ENCODE data around the gene BRSK2.
"Not testable (repeated sequence)": the region's sequence is repeated elsewhere in the genome, so short reads cannot be mapped to it uniquely, and the experiment has no call there.

Gene BRSK2

DNA sequence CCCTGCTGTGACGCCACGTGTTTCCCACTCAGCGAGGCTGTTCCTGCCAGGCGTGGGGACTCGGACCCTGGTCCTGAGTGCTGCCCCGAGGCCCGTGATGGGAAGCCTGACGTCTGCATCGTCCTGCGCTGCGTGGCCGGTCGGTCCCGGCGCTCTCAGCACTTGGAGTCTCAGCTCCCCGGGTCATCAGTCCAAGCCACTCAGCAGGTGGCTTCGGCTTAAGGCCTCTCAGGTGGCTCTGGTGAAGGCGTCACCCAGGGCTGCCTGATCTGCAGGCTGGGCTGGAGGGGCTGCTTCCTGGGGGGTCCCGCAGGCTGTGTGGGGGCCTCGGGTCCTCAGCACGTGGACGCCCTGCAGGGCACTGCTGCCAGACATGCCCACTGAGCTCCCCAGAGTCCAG is 35.3 kb downstream of the BRSK2 start:
- H3K4me3 ChIP-seq (ENCODE audit: low read depth, low read length), result no peak overlapping the region
- DNase-seq (ENCODE audit: low read depth), result no peak

DNA sequence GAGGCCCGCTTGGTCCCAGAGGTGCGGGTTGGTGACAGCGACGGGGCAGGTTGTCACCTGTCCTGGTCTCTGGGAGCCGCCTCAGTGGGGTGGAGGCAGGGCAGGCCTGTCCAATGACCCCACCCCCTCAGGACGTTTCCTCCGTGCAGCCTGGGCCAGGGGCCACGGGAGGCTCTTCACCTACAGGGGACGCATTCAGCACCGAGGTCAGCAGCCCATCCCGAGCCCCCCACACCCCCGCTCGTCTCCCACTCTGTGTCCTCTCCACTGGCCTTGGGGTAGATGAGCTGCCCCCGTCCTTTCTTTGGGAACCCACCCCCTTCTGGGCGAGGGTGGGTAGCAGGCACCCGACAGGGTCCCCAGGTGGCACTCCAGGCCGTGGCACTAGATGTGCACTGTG is 35.7 kb downstream of the BRSK2 start:
- H3K4me3 ChIP-seq (ENCODE audit: low read depth, low read length), result no peak overlapping the region
- no peak for DNase-seq (ENCODE audit: low read depth)

DNA sequence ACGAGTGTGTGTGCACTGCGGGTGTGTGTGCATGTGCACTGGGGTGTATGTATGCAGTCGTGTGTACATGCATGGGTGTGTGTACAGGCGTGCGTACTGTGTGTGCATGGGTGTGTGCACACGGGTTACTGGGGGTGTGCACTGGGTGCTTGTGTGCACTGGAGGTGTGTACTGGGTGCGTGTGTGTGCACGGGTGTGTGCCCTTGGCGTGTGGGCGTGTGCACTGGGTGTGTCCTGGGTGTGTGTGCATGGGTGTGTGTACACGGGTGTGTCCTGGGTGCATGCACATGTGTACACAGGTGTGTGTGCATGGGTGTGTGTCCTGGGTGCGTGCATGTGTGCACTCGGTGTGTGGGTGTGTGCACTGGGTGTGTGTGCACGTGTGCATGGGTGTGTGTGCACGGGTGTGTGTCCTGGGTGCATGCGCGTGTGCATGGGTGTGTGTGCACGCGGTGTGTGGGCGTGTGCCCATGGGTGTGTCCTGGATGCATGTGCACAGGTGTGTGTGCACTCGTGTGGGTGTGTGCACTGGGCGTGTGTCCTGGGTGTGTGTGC is 39.1 kb downstream of the BRSK2 start:
- no peak overlapping the region for H3K4me3 ChIP-seq (ENCODE audit: low read depth, low read length)
- no peak for DNase-seq (ENCODE audit: low read depth)

DNA sequence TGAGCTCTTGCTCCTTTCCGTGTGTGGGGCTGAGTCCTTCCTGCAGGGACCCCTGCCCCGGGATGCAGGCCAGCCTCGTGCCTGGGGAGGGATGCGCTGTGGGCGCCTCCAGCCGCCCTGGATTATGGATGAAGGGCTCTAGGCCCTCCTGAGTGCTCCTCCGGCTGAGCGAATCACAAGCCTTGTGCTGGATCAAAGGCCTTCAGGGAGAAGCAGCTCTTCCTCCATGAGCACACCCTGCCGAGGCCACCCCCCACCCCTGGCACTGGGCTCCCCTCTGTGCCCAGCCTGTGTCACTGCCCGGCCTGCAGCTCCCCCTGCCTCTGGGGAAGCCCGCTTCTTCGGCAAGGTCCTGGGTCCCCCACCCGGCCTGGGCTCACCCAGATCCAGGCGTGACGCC is 43.8 kb downstream of the BRSK2 start:
- DNase-seq (ENCODE audit: low read depth), result no peak
- no peak overlapping the region for H3K4me3 ChIP-seq (ENCODE audit: low read depth, low read length)

DNA sequence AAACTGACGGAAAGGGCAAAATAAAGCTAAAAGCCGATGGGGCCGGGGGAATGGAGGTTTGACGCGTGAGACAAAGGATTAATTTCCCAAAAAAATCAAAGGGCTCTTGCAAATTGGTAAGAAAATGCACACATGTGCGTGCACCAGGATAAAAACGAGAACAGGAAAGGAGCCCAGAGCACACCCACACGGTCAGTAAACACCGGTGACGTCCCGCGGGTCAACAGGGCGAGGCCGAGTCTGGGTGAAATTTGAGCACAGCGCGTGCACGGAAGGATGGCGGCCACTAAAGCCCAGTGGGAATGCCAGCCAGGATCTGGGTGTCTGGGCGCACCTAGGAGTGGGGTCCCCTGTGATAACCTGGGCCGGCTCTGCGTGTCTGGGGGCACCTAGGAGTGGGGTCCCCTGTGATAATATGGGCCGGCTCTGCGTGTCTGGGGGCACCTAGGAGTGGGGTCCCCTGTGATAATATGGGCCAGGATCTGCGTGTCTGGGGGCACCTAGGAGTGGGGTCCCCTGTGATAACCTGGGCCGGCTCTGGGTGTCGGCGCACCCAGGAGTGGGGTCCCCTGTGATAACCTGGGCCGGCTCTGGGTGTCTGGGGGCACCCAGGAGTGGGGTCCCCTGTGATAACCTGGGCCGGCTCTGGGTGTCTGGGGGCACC is 44.4 kb downstream of the BRSK2 start:
- H3K4me3 ChIP-seq (ENCODE audit: low read depth, low read length), result no peak overlapping the region
- no peak for DNase-seq (ENCODE audit: low read depth)

DNA sequence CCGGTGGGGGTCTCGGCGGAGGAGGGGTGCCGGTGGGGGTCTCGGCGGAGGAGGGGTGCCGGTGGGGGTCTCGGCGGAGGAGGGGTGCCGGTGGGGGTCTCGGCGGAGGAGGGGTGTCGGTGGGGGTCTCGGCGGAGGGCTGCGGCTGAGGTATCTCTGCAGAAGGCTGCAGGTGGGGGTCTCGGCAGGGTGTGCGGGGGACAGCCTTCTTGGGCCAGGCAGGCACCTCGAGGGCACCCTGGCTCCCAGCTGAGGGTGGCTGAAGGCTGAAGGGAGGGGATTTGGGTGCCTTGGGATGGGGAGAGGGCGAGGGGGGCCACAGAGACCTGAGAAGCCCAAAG is 45.7 kb downstream of the BRSK2 start:
- H3K4me3 ChIP-seq (ENCODE audit: low read depth, low read length); DNase-seq (ENCODE audit: low read depth): not testable (repeated sequence)

DNA sequence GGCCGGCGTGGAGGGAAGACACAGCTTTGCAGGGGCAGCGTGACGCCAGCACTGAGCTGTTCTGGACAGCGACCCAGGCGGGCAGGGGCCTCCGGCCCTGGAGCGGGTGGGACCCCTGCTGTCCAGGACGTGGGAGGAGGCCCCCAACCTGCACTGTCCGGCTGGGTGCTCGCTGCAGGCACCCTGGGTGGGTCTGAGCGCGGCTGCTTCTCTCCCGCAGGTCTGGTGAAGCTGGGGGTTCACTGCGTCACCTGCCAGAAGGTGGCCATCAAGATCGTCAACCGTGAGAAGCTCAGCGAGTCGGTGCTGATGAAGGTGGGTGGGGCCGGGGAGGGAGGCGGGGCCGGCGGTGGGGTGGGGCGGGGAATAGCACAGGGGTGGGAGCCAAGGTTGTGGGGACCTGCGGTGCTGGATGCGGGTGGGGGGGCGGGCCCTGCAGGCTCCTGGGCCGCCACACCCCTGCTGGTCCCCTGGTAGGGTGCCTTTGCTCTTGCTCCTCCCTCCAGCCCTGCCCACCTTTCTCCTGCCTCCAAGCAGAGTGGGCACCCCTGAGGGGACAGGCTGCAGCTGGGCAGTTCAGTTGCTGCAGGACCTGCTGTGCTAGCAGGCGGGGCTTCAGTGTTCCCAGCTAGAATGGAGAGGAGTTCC is 46.2 kb downstream of the BRSK2 start:
- H3K4me3 ChIP-seq (ENCODE audit: low read depth, low read length), result no peak overlapping the region
- DNase-seq (ENCODE audit: low read depth), result no peak

DNA sequence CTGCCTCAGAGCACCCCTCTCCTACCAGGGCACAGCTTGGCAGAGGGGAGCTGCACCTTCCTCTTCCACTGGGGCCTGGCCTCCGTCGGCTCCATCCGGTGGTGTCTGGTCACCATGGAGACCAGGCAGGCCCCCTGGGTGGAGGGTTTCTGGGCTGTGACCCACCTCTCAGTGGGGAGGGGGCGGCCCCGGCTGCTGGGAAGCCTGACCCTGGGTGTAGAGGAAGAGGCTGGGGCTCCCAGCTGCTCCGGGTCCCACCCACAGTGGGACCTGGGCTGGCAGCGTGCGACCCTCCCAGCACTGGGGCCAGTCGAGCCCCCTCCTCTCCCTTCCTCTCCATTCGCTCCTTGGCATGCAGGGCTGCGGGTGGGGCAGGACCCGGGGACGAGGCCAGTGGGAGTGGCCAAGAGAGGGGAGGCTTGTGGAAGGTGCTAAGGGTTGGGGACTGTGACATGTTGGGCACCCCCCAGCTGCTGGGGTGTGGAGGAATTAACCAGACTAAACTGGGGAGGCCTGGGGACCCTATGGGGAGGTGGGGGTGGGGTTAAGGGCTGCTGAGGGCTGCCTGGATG is 46.8 kb downstream of the BRSK2 start:
- no peak for DNase-seq (ENCODE audit: low read depth)
- no peak overlapping the region for H3K4me3 ChIP-seq (ENCODE audit: low read depth, low read length)

DNA sequence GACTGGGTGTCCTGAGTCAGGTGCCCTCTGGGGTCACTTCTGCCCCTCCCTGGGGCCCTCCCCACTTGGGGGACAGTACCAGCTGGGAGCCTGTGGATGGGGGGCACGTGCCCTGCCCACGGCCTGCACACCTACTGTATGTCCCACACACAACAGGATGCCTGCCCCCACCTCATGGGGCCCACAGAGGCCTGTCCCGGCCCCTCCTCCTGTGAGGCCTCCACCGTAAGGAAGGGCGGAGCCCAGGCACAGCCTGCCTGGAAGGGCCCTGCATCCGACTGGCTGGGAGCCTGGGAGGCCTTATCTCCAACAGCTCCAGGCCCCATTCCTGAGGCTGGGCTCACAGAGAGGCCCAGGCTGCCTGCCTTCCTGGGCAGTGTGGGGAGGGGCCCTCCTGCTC is 47.8 kb downstream of the BRSK2 start:
- no peak overlapping the region for H3K4me3 ChIP-seq (ENCODE audit: low read depth, low read length)
- DNase-seq (ENCODE audit: low read depth), result no peak

DNA sequence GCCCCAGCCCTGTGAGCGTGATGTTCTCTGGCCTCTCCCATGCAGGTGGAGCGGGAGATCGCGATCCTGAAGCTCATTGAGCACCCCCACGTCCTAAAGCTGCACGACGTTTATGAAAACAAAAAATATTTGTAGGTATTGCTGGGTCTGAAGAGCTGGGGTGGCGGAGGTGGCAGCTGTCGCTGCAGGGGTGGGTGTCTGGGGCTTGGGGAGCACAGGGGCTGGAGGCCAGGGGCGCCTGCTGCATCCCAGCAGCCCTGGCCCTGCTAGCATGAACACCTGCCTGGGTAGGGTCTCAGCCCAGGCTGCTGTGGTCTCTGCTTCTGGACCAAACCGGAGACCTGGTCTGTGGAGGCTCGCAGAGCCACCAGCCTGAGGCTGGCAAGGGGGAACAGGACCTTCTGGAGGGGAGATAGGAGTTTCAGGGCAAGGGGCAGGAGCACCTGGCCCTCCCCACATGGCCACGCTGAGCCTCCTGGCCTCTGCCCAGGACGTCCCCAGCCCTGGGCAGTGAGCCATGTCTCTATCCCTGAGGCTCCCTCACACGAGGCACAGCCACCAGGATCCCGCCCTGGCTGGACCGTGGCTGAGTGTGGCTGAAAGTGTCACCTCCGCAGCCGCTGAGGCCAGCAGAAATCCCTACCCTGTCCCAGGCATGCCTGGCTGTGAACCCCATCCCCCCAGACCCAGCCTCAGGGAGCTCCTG is 48.7 kb downstream of the BRSK2 start:
- no peak overlapping the region for H3K4me3 ChIP-seq (ENCODE audit: low read depth, low read length)
- no peak for DNase-seq (ENCODE audit: low read depth)

DNA sequence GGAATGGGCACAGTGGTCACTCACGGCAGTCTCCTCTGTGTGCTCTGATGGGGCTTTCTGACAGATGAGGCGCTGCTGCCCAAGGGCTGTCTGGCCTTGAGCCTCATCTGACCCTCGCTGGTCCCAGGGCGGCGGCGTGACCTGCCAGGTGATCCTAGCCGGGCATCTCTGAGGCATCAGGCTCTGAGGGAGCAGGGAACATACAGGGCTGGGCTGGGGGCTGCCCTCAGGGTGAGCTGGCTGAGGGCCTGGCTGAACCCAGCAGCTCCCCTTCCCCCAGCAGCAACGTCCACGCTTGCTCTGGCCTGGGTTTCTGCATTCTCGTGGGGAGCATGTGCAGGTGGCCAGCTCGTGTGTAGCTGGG is 49.2 kb downstream of the BRSK2 start:
- DNase-seq (ENCODE audit: low read depth), result no peak
- no peak overlapping the region for H3K4me3 ChIP-seq (ENCODE audit: low read depth, low read length)

DNA sequence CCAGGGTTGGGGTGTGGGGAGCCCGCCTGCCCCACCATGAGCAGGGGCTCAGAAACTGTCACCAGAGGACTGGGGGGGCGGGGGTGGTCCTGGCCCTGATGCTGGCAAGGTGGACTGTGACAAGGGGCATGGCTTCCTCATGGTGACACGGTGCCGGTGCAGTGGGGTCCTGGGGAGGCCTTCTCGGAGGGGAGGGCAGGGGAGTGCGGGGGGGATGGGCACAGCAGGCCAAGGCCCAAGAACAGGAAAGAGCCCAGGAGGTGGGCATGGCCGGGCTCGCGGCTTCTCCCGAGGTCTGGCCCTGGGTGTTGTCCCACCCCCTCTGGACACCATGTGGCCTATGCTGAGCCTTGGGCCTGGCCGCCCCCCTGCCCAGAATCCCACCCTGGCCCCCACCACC is 49.6 kb downstream of the BRSK2 start:
- no peak for DNase-seq (ENCODE audit: low read depth)
- H3K4me3 ChIP-seq (ENCODE audit: low read depth, low read length), result no peak overlapping the region

DNA sequence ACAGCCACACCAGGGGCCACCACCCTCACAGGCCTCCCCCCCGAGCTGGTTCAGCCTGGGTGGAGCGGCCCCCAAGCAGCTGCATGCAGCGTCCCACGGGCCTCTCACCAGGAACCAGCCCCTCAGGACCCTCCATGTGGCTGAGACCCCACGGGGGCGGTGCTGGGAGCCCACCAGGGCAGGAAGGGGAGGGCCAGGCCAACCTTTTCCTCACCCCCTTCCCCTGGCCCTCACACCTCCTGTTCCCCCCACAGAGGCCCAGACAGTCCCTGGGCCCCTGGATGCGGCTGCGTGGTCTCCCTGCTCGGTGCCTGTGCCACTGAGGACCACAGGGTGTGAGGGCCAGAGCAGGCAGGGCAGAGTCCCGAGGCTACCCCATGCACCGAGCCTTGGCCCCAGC is 50.3 kb downstream of the BRSK2 start:
- no peak overlapping the region for H3K4me3 ChIP-seq (ENCODE audit: low read depth, low read length)
- no peak for DNase-seq (ENCODE audit: low read depth)

DNA sequence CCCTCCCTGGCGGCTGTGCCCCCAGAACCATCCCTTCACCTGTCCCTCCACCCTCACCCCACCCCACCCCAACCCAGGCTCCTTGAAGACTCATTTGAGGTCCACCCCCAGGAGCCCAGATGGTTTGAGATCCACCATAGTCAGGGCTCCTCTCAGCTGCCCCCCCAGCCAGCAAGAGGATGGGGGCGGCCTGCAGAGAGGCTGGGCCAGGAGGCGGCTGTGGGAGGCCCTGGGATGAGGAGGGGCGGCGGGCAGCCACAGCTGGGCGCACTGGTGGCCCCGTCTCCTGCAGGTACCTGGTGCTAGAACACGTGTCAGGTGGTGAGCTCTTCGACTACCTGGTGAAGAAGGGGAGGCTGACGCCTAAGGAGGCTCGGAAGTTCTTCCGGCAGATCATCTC is 50.8 kb downstream of the BRSK2 start:
- H3K4me3 ChIP-seq (ENCODE audit: low read depth, low read length), result no peak overlapping the region
- DNase-seq (ENCODE audit: low read depth), result no peak

DNA sequence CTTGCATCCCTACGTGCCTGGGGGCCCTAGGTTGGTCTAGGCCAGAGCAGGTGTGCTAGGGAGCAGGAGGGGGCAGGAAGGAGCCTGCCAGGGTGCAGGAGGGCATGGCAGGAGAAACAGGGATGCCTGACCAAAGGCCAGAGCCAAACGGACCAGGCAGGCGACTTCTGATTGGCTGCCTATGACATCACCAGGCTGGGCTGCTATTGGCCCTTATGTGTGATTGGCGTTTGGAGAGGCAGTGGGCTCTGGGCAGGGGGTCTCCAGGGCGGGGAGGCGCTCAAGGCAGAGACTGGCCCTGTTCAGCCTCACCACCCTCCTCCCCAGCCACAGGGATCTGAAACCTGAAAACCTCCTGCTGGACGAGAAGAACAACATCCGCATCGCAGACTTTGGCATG is 52.4 kb downstream of the BRSK2 start:
- H3K4me3 ChIP-seq (ENCODE audit: low read depth, low read length), result no peak overlapping the region
- no peak for DNase-seq (ENCODE audit: low read depth)

DNA sequence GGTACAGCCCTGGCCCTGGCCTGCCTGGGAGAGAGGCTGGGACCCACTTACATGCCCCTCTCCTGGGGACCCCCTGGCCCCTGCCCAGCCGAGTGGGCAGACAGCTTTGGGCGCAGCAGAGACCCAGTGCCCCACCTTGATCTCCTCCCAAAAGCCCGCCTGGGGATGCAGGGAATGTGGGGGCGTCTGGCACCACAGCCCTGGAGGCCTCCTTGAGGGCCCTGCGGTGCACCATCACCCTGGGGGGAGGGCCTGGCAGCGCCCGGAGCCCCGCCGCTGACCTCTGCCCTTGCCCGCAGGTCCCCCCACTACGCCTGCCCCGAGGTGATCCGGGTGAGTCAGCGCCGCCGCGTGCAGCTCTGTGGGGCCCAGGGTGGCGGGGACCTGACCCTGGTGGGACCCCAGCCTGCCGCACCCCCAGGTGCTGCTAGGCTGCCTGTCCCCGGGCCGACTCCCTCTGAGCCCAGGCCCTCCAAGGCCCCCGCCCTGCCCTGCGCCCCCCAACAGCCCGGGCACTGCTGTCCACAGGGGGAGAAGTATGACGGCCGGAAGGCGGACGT is 53.2 kb downstream of the BRSK2 start:
- no peak for DNase-seq (ENCODE audit: low read depth)
- H3K4me3 ChIP-seq (ENCODE audit: low read depth, low read length), result no peak overlapping the region

DNA sequence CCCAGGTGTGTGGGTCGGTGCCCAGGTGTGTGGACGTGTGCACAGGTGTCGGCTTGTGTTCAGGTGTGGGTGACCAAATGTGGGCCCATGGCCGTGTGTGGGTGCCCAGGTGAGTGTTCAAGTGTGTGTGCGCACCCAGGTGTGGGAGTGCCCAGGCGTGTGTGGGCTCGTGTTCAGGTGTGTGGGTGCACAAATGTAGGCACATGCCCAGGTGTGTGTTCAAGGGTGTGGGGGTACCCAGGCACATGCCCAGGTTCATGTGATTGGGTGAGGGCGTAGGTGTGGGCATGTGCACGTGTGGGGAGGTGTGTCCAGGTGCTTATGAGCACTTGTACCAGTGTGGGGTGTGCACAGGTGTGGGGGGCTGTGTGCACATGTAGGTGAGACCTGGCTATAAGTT is 54.0 kb downstream of the BRSK2 start:
- no peak for DNase-seq (ENCODE audit: low read depth)
- H3K4me3 ChIP-seq (ENCODE audit: low read depth, low read length), result no peak overlapping the region

DNA sequence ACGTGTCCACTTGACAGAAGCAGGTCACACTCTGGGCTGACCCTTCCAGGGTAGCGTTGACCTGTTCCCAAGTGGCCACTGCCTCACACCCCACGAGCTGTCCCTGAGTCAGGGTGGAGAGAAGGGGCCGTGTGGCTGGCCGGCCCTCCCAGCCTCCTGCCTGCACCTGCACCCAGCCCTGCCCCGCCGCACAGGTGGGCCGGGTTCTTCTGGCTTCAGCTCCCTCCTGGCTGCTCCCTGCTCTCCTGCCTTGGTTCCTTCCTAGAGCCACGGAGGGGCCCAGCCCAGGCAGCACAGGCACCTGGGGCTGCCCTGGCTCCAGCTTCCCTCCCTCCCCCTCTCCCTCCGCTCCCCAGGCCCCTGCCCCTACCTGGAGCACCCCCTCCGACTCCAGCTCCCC is 54.6 kb downstream of the BRSK2 start:
- no peak overlapping the region for H3K4me3 ChIP-seq (ENCODE audit: low read depth, low read length)
- DNase-seq (ENCODE audit: low read depth), result no peak

DNA sequence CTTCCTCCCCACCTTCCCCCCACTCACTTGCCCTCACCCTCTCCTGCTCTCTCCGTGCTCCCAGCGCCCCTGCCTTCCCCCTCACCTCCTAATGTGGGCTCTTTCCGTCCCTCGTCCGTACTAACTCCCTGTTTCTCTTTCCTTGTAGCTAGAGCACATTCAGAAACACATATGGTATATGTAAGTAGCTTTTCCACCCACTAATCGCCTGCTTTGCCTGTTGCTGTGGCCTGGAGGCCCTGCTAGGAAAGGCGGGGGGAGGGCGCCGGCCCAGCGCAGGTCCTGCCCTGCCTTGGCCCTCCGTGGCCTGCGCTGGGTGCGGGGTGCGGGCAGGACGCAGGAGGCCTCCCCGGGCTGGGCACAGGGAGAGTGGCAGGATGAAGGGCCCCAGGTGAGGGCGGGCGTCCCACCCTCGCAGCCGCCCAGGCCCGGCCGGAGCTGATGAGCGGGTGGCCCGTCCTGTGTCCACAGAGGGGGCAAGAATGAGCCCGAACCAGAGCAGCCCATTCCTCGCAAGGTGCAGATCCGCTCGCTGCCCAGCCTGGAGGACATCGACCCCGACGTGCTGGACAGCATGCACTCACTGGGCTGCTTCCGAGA is 55.2 kb downstream of the BRSK2 start:
- no peak overlapping the region for H3K4me3 ChIP-seq (ENCODE audit: low read depth, low read length)
- no peak for DNase-seq (ENCODE audit: low read depth)
